RWPE1 (cell line): Measurements from ENCODE around the gene ZNF598.
A peak's percentile ranks its signal among the peaks of the same experiment; 100 is the strongest.
"Not testable (repeated sequence)": the region's sequence is repeated elsewhere in the genome, so short reads cannot be mapped to it uniquely, and the experiment has no call there.

Experiments used
- CTCF ChIA-PET: fragments of 350-600 bp; sonication (Branson Sonifier 250); formaldehyde crosslinking; extraction: SDS; loops from one replicate; lab custom pipeline; 2021; lab: Yijun Ruan, JAX
- POLR2A ChIA-PET: fragments of 400-600 bp; formaldehyde crosslinking; extraction: SDS; loops from one replicate; lab custom pipeline; 2020; ENCODE audit warnings: antibody characterized with exemption; ENCODE audit not compliant: low non-redundant PET; lab: Yijun Ruan, JAX
- DNase-seq: peaks from one replicate; pipeline ENCODE4 v3.0.0; 2012; ENCODE audit warnings: low spot score
- H3K27ac ChIP-seq: fragments of 450-650 bp; 2 replicates; pipeline ENCODE4 v1.5.1; 2017
- TF ChIP-seq, protein P1 (sequence below): fragments of 450-650 bp; conservative IDR thresholded peaks from 2 replicates; pipeline ENCODE4 v1.5.1; 2017; ENCODE audit warnings: low read depth, mild to moderate bottlenecking

Gene ZNF598

DNA sequence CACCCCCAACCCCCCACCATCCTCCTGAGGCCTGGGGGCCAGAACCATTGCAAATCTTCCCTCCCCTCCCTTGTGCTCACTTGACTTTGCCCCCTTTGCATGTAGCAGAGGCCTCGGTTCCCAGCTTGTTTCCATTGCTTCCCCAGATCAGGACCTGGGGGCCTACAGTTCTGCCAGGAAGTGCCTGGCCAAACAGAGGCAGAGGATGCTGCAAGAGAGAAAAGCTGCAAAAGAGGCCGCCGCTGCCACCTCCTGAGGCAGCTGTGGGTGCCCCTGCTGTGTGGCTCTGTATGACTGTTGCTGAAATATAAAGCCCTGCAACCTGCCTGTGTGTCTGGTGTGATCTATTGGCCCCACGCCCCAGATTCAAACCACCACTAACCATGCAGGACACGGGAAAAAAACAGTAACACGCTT lies 48.0 kb downstream of the ZNF598 start:
- H3K27ac ChIP-seq, result peak overlapping the region; percentile 94
- TF ChIP-seq, protein P1, sequence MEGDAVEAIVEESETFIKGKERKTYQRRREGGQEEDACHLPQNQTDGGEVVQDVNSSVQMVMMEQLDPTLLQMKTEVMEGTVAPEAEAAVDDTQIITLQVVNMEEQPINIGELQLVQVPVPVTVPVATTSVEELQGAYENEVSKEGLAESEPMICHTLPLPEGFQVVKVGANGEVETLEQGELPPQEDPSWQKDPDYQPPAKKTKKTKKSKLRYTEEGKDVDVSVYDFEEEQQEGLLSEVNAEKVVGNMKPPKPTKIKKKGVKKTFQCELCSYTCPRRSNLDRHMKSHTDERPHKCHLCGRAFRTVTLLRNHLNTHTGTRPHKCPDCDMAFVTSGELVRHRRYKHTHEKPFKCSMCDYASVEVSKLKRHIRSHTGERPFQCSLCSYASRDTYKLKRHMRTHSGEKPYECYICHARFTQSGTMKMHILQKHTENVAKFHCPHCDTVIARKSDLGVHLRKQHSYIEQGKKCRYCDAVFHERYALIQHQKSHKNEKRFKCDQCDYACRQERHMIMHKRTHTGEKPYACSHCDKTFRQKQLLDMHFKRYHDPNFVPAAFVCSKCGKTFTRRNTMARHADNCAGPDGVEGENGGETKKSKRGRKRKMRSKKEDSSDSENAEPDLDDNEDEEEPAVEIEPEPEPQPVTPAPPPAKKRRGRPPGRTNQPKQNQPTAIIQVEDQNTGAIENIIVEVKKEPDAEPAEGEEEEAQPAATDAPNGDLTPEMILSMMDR, result no peak
- ChIA-PET POLR2A (no interaction called here), CTCF (no interaction called here)
- no peak for DNase-seq

DNA sequence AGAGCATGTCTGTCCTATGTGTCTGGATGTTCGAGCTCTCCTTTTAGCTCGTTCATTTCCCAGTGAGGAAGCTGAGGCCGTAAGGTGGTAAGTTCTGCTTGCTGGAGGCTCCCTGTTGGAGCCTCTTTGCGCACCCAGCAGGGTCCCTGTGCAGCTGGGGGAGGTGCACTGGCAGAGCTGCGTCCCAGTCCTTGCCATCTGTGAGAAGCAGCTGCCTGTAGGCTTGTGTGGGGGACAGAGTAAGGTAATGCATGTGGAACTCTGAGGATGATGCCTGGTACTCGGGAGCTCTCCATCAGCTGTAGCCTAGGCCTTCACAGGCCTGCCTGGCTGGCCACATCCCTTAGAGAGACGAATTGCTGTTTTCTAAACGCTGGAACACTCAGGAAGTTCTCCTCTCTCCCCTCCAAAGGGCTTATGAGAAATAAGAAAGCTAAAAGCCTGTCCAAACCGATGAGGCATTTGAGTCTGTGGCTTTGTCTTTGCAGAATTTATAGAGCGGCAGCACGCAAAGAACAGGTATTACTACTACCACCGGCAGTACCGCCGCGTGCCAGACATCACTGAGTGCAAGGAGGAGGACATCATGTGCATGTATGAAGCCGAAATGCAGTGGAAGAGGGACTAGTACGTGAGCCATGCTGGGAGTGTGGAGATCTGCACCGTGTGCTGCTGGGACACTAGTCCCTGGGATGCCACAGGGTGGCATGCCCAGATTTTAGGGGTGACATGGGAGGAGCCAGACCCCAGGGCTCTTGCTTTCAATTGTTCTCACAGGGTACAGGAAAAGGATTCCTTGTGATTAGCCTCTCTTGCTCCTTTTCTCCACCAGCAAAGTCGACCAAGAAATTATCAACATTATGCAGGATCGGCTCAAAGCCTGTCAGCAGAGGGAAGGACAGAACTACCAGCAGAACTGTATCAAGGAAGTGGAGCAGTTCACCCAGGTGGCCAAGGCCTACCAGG lies 48.7 kb downstream of the ZNF598 start:
- DNase-seq, result no peak
- POLR2A ChIA-PET, result no interaction called here
- H3K27ac ChIP-seq, result peak overlapping the region; percentile 94
- TF ChIP-seq, protein P1, result no peak
- CTCF ChIA-PET, result interaction anchor here (0.6 kb wide), 1 partner anchor 134 kb away, joined by 3 read pairs; no protein-coding TSS in a partner anchor

DNA sequence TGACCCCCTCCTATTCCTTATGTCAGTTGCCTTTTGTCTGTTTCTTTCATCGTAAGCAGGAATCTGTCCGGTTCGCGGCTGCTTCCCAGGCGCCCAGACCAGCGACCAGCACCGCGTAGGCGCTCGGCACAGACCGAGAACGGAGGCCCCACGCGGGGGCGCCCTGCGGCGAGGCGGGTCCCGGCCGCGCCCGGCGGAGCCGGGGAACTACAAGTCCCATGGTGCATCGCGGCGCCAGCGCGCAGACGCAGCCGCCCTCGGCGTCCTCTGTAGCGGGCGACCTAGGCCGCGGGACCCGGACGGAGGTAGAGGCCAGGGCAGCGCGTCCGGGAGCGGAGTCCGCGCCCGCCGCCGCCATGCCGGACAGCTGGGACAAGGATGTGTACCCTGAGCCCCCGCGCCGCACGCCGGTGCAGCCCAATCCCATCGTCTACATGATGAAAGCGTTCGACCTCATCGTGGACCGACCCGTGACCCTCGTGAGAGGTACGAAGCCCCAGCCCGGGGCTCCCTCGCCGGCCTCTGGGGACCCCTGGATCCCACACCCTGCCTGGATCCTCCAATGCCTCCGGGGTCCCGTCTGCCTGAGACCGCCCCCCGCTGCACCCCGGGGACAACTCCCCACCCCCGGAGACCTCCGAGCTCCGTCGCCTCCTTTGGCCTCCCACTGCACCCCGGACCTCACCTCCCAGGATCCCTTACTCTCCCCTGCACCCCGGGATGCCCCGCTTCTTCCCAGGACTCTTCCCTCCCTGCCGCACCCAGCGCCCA lies 50.2 kb downstream of the ZNF598 start, which contains the start of gene NDUFB10:
TSS of gene NDUFB10 (plus strand) at position 270 of the 771 bp plus-strand sequence. CDS start at position 357, 87 bp downstream.
- peak within 1 kb of the TSS; percentile 94 for H3K27ac ChIP-seq
- CTCF ChIA-PET, result no interaction called here
- DNase-seq, result no peak
- TF ChIP-seq, protein P1, result peak; percentile 90
- POLR2A ChIA-PET, result interaction anchor here (0.6 kb wide), 1 partner anchor 16 kb away, joined by 3 read pairs; no protein-coding TSS in a partner anchor

DNA sequence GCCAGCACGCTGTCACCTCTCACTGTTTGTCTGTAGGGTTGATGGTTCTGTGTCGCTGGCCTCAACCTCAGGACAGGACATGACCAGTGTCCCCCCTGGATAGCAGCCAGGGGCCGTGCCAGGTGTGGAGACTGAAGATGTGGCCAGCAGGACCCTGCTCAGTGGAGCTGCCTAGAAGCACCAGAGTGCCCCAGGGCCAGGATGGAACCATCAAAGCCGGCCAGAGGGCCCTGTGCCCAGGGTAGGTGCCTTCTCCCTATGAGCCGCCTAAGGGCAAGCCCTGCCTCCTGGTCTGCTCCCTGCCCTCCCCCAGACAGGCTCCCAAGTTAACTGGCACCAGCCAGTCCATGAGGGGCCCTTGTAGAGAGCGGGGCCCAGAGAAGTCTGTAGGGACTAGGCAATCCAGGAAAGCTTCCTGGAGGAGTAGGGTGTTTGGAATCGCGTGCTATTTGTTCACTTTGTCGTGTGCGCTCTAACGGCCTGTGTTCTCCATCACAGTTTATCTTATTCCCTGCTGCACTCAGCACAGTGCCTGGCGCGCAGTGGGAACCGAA lies 50.8 kb downstream of the ZNF598 start:
- peak overlapping the region; percentile 94 for H3K27ac ChIP-seq
- CTCF ChIA-PET, result no interaction called here
- no peak for DNase-seq
- TF ChIP-seq, protein P1, result no peak
- POLR2A ChIA-PET, result no interaction called here

DNA sequence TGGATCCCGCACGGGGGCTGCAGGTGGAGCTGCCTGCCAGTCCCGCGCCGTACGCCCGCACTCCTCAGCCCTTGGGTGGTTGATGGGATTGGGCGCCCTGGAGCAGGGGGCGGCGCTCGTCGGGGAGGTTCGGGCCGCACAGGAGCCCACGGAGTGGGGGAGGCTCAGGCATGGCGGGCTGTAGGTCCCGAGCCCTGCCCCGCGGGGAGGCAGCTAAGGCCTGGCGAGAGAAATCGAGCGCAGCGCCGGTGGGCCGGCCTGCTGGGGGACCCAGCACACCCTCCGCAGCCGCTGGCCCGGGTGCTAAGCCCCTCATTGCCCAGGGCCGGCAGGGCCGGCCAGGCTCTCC lies 51.5 kb downstream of the ZNF598 start:
- DNase-seq, CTCF ChIA-PET, POLR2A ChIA-PET, H3K27ac ChIP-seq: not testable (repeated sequence)

DNA sequence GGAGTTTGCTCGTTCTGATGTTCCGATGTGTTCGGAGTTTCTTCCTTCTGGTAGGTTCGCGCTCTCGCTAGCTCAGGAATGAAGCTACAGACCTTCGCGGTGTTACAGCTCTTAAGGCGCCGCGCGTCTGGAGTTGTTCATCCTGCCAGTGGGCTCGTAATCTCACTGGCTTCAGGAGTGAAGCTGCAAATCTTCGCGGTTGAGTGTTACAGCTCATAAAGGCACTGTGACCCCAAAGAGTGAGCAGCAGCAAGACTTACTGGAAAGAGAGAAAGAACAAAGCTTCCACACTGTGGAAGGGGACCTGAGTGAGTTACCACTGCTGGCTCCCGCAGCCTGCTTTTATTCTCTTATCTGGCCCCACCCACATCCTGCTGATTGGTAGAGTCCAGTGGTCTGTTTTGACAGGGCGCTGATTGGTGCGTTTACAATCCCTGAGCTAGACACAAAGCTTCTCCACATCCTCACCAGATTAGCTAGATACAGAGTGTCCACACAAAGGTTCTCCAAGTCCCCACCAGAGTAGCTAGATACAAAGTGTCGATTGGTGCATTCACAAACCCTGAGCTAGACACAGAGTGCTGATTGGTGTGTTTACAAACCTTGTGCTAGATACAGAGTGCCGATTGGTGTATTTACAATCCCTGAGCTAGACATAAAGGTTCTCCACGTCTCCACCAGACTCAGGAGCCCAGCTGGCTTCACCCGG lies 52.0 kb downstream of the ZNF598 start:
- H3K27ac ChIP-seq, POLR2A ChIA-PET, CTCF ChIA-PET: not testable (repeated sequence)

DNA sequence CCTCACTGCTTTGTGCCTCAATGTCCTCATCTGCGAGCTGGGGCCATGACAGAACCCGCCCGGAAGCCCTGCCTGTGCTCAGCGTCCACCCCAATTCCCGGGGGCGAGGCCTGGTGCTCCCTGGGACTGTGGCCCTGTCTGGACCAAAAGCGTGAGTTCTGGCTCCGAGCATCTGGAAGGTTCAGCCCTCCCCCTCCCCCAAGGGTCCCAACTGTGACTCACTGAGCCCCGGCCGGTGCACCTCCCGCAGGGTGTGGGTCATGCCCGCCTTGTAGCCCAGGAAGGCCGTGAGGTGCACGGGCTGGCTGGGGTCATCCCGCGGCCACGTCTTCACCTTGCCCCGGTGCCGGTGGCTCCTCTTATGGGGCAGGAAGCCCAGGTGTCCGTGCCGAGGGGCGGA lies 55.9 kb downstream of the ZNF598 start:
- DNase-seq, result no peak
- no peak overlapping the region for H3K27ac ChIP-seq
- POLR2A ChIA-PET, result no interaction called here
- CTCF ChIA-PET, result no interaction called here
- TF ChIP-seq, protein P1, result no peak

More for the DNA sequence above, 52.0 kb downstream of the ZNF598 start:
- not testable (repeated sequence) for DNase-seq
